ENCODE results near the gene ZWILCH.

The ZWILCH gene

DNA sequence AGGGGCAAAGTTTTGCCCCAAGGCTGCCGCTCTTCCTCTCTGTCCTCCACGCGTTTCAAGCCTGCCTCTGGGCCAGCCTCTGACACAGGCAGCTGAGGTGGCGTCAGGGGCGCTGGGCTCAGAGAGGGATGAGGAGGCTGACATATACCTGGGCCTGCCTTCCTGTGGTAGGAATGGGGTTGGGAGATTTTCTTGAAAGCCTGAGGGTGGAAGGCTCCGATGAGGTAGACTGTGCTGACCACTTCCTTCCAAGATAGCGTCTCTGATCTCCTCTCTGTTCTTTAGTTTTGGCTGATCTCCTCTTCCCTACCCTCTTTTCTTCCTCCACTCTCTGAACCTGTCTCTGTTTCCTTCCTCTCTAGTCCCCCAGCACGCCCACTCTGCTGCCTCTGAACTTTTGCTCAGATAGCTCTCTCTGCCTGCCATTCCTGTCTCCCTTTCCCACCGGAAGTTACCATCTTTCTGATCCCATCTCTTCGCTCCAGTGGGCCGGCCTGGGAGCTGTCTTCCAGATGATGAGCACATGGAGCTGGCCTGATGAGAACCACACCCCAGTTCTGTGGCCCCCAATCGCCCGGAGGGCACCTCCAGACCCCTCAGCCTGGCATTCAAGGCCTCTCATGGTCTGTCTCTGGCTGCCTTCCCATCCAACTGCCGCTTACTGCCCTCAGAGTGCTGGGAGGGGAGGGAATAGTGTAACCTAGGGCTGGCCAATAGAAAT, 93.1 kb downstream of the ZWILCH start:
- in situ Hi-C loops (cut with HindIII; ENCODE audit: low sequenced_read_pairs) = no loop called here
